ENCODE results near the gene PARP11.

- TF ChIP-seq CTCF (conservative IDR thresholded peaks at IDR 0.05) (peak; percentile 94), EZH2 (IDR thresholded peaks at IDR 0.05; ENCODE audit: low read depth) (no peak)
Observed at GRCh38 chr12:3803865-3804472, 69.2 kb downstream of the PARP11 start.
